DOHH2 (cell line): ENCODE measurements around the gene IL22RA2.
A peak's percentile ranks its signal among the peaks of the same experiment; 100 is the strongest.
"Not testable (repeated sequence)": the region's sequence is repeated elsewhere in the genome, so short reads cannot be mapped to it uniquely, and the experiment has no call there.

ENCODE experiments used
- H3F3A ChIP-seq: fragments of 200-600 bp; sonication (generic), shearing (Covaris generic); 2 replicates; pipeline ENCODE4 v1.6.0; 2016; ENCODE audit warnings: antibody characterized with exemption, mild to moderate bottlenecking; ENCODE audit not compliant: control insufficient read depth, insufficient read depth
- H3K27ac ChIP-seq: fragments of 200-600 bp; sonication (generic); 2 replicates; pipeline ENCODE4 v1.5.1; 2014; ENCODE audit warnings: low read depth, mild to moderate bottlenecking, low read length, moderate library complexity
- H3K27me3 ChIP-seq: fragments of 200-600 bp; sonication (generic); 2 replicates; pipeline ENCODE4 v1.6.1; 2014; ENCODE audit warnings: mild to moderate bottlenecking, low read length, mixed read lengths; ENCODE audit not compliant: control insufficient read depth
- H3K36me3 ChIP-seq: fragments of 200-600 bp; sonication (generic); 2 replicates; pipeline ENCODE4 v1.6.1; 2014; ENCODE audit warnings: mild to moderate bottlenecking, low read length, moderate library complexity, mixed read lengths; ENCODE audit not compliant: control insufficient read depth
- H3K4me1 ChIP-seq: fragments of 200-600 bp; sonication (generic); 2 replicates; pipeline ENCODE4 v1.6.1; 2014; ENCODE audit warnings: mild to moderate bottlenecking, low read length, mixed read lengths; ENCODE audit not compliant: control insufficient read depth
- H3K4me2 ChIP-seq: fragments of 200-600 bp; sonication (generic); 2 replicates; pipeline ENCODE4 v1.6.0; 2014; ENCODE audit warnings: mild to moderate bottlenecking, low read length, moderate library complexity
- H3K4me3 ChIP-seq: fragments of 200-600 bp; sonication (generic); 2 replicates; pipeline ENCODE4 v1.5.1; 2014; ENCODE audit warnings: mild to moderate bottlenecking, low read length, mixed read lengths
- H3K79me2 ChIP-seq: fragments of 200-600 bp; sonication (generic); 2 replicates; pipeline ENCODE4 v1.6.1; 2014; ENCODE audit warnings: mild to moderate bottlenecking, low read length, mixed read lengths; ENCODE audit not compliant: control insufficient read depth
- H3K9me2 ChIP-seq: fragments of 200-600 bp; sonication (generic); replicated peaks from 2 replicates; pipeline ENCODE4 v1.6.1; 2014; ENCODE audit warnings: mild to moderate bottlenecking, low read length, mixed read lengths; ENCODE audit not compliant: control insufficient read depth
- H3K9me3 ChIP-seq: fragments of 200-600 bp; sonication (generic); 2 replicates; pipeline ENCODE4 v1.6.1; 2014; ENCODE audit warnings: antibody characterized with exemption, low read length, mixed read lengths; ENCODE audit not compliant: control insufficient read depth, insufficient read depth
- H4K20me1 ChIP-seq: fragments of 200-600 bp; sonication (generic); 2 replicates; pipeline ENCODE4 v1.6.0; 2014; ENCODE audit warnings: low read depth, mild to moderate bottlenecking, antibody characterized with exemption, low read length, moderate library complexity; ENCODE audit not compliant: control insufficient read depth, insufficient read depth
- CTCF ChIP-seq: fragments of 200-600 bp; sonication (generic); IDR thresholded peaks from one replicate; pipeline ENCODE4 v1.5.1; 2014; ENCODE audit warnings: antibody characterized with exemption, mild to moderate bottlenecking, low read depth, low read length; ENCODE audit not compliant: poor library complexity, severe bottlenecking
- EZH2phosphoT487 ChIP-seq: fragments of 200-600 bp; sonication (generic); IDR thresholded peaks from 2 replicates; pipeline ENCODE4 v1.6.1; 2017; ENCODE audit warnings: borderline replicate concordance, mild to moderate bottlenecking, antibody characterized with exemption, low read length, moderate library complexity, mixed read lengths

Gene IL22RA2

GRCh38 chr6:137210903-137211302, 37.5 kb upstream of the IL22RA2 start:
- H3K27me3 ChIP-seq: no peaks in the 10 kb centered on the region
- peaks cover 84% of the 10 kb centered on the region for H3K79me2 ChIP-seq
- H3K9me2 ChIP-seq: no peaks in the 10 kb centered on the region
- H4K20me1 ChIP-seq: no peaks in the 10 kb centered on the region
- no peak overlapping the region for H3K4me3 ChIP-seq
- H3K4me1 ChIP-seq: peaks cover 13% of the 10 kb centered on the region
- peaks cover 34% of the 10 kb centered on the region; the same call in 1 of the 2 replicates for H3K9me3 ChIP-seq
- H3F3A ChIP-seq: no peaks in the 10 kb centered on the region
- peaks cover 53% of the 10 kb centered on the region for H3K36me3 ChIP-seq
- no peak overlapping the region for H3K27ac ChIP-seq
- TF ChIP-seq EZH2phosphoT487 (no peak), CTCF (no peak)
- H3K4me2 ChIP-seq: no peak overlapping the region

- Histone ChIP-seq H3K27ac (no peak overlapping the region), H3K4me1 (peaks cover 15% of the 10 kb centered on the region), H3F3A (no peaks in the 10 kb centered on the region), H3K79me2 (peaks cover 58% of the 10 kb centered on the region), H3K36me3 (peaks cover 65% of the 10 kb centered on the region), H3K4me2 (no peak overlapping the region), H3K4me3 (no peak overlapping the region), H3K9me3 (peaks cover 34% of the 10 kb centered on the region; the same call in 1 of the 2 replicates), H3K27me3 (no peaks in the 10 kb centered on the region), H3K9me2 (no peaks in the 10 kb centered on the region), H4K20me1 (no peaks in the 10 kb centered on the region)
- TF ChIP-seq EZH2phosphoT487 (no peak), CTCF (no peak)
Observed at GRCh38 chr6:137208279-137208678, 34.8 kb upstream of the IL22RA2 start.

- H3K4me3 ChIP-seq, H3K4me2 ChIP-seq, H3K9me2 ChIP-seq, H3F3A ChIP-seq, H3K27ac ChIP-seq, H4K20me1 ChIP-seq, H3K27me3 ChIP-seq: not testable (repeated sequence)
- peaks cover 34% of the 10 kb centered on the region; the same call in 1 of the 2 replicates for H3K9me3 ChIP-seq
- peaks cover 68% of the 10 kb centered on the region for H3K36me3 ChIP-seq
- peaks cover 49% of the 10 kb centered on the region for H3K79me2 ChIP-seq
- peaks cover 15% of the 10 kb centered on the region for H3K4me1 ChIP-seq
Observed at GRCh38 chr6:137207457-137207856, 34.0 kb upstream of the IL22RA2 start.

- Histone ChIP-seq H3K27ac (no peak overlapping the region), H3K27me3 (no peaks in the 10 kb centered on the region), H3K9me3 (peaks cover 34% of the 10 kb centered on the region; the same call in 1 of the 2 replicates), H3K4me2 (peak overlapping the region; percentile 15), H3K79me2 (peaks cover 41% of the 10 kb centered on the region), H3K36me3 (peaks cover 71% of the 10 kb centered on the region), H4K20me1 (no peaks in the 10 kb centered on the region), H3K9me2 (no peaks in the 10 kb centered on the region), H3K4me3 (no peak overlapping the region), H3F3A (no peaks in the 10 kb centered on the region), H3K4me1 (peaks cover 15% of the 10 kb centered on the region)
- TF ChIP-seq CTCF (no peak), EZH2phosphoT487 (no peak)
Observed at GRCh38 chr6:137206577-137206976, 33.1 kb upstream of the IL22RA2 start.
